Stimulated activated CD4-positive, alpha-beta T cell treated with anti-CD3 and anti-CD28 coated beads, Interleukin-1b, Interleukin-23, amount 100 ng/mL, for 4 hours (primary cell): ENCODE measurements around the gene PPP3CA.
"Not testable (repeated sequence)": the region's sequence is repeated elsewhere in the genome, so short reads cannot be mapped to it uniquely, and the experiment has no call there.

Experiments
- DNase-seq, 2 donors: peaks; one replicate each; pipeline ENCODE4 v3.0.0-alpha.2; 2020; ENCODE audit warnings: low read depth in 2 of 2

The PPP3CA gene

GRCh38 chr4:101009471-101009870 is 337.9 kb downstream of the PPP3CA start:
- DNase-seq, result no peak

GRCh38 chr4:101008503-101008902 is 338.8 kb downstream of the PPP3CA start:
- no peak for DNase-seq

- no peak for DNase-seq
These were observed 341.7 kb downstream of the PPP3CA start for GRCh38 chr4:101005659-101006058.

GRCh38 chr4:101000496-101000895 is 346.8 kb downstream of the PPP3CA start:
- no peak for DNase-seq

- DNase-seq, result no peak
These were observed 351.7 kb downstream of the PPP3CA start for GRCh38 chr4:100995671-100996070.

- DNase-seq, result not testable (repeated sequence)
These were observed 352.3 kb downstream of the PPP3CA start for GRCh38 chr4:100995002-100995401.

GRCh38 chr4:100991332-100992069 is 355.8 kb downstream of the PPP3CA start:
- not testable (repeated sequence) for DNase-seq

- no peak for DNase-seq
These were observed 357.9 kb downstream of the PPP3CA start for GRCh38 chr4:100989401-100989800.

GRCh38 chr4:100988876-100989275 is 358.4 kb downstream of the PPP3CA start:
- DNase-seq, result no peak

- no peak for DNase-seq
These were observed 360.9 kb downstream of the PPP3CA start for GRCh38 chr4:100986360-100986868.

- no peak for DNase-seq
These were observed 361.8 kb downstream of the PPP3CA start for GRCh38 chr4:100985576-100985975.

GRCh38 chr4:100984901-100985300 is 362.4 kb downstream of the PPP3CA start:
- DNase-seq, result no peak

GRCh38 chr4:100983426-100983825 is 363.9 kb downstream of the PPP3CA start:
- no peak for DNase-seq

- no peak for DNase-seq
These were observed 365.0 kb downstream of the PPP3CA start for GRCh38 chr4:100982345-100982744.

- DNase-seq, result no peak
These were observed 365.7 kb downstream of the PPP3CA start for GRCh38 chr4:100981447-100982204.

GRCh38 chr4:100979736-100980135 is 367.6 kb downstream of the PPP3CA start:
- no peak for DNase-seq

- DNase-seq, result no peak
These were observed 369.5 kb downstream of the PPP3CA start for GRCh38 chr4:100977746-100978397.

GRCh38 chr4:100977274-100977673 is 370.1 kb downstream of the PPP3CA start:
- DNase-seq, result no peak
